Measurements from ENCODE around the gene MINK1. TPM values are rescaled to one million over a fixed set of nuclear protein-coding genes. Genes with fewer than 3 reads are reported as not detected.

MINK1 gene
- polyA plus RNA-seq, 1 experiment: 69.1 TPM

DNA sequence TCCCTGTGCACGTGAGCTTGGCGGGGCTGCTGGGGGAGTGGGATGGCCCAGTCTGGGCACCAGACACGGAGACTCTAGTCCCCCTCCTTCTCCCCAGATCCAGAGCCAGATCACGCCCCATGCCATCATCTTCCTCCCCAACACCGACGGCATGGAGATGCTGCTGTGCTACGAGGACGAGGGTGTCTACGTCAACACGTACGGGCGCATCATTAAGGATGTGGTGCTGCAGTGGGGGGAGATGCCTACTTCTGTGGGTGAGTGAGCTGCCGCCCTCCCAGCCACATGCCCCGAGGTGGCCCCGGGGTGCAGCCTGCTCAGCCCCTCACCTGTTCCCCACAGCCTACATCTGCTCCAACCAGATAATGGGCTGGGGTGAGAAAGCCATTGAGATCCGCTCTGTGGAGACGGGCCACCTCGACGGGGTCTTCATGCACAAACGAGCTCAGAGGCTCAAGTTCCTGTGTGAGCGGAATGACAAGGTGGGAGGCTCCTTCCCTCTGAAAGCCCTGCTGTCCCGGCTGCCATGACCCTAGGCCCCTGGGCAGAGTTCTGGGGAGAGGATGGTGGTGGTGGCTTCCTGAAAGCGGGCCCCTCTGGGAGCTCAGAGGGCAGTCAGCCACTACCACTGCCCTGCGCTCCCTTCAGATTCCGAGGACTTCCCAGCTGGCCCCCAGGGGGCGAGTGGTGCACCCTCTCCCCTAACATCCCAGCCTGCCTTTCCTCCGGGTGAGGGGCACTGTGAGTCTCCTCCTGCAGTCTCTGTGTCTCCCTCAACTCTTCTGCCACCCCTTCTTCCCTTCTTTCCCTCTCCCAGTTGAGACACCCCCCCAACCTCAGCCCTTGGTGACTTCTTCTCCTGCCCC, 63.4 kb downstream of the MINK1 start:
- ChIA-PET CTCF (interaction anchor here (0.8 to 1.3 kb wide), 3 partner anchors 106 to 165 kb away, joined by 3 to 4 read pairs (median 4); partner anchors contain the start of gene VMO1), POLR2A (no interaction called here)
- H3K36me3 ChIP-seq (ENCODE audit: control insufficient read depth, insufficient read depth, low read length): peaks cover 37% of the 10 kb centered on the region
- no peaks in the 10 kb centered on the region for H3K27me3 ChIP-seq (ENCODE audit: control insufficient read depth, insufficient read depth, low read length)
- no peak overlapping the region for H3K4me3 ChIP-seq (ENCODE audit: low read depth, low read length)
- DNase-seq (ENCODE audit: low read depth): no peak
- TF ChIP-seq, protein P1, sequence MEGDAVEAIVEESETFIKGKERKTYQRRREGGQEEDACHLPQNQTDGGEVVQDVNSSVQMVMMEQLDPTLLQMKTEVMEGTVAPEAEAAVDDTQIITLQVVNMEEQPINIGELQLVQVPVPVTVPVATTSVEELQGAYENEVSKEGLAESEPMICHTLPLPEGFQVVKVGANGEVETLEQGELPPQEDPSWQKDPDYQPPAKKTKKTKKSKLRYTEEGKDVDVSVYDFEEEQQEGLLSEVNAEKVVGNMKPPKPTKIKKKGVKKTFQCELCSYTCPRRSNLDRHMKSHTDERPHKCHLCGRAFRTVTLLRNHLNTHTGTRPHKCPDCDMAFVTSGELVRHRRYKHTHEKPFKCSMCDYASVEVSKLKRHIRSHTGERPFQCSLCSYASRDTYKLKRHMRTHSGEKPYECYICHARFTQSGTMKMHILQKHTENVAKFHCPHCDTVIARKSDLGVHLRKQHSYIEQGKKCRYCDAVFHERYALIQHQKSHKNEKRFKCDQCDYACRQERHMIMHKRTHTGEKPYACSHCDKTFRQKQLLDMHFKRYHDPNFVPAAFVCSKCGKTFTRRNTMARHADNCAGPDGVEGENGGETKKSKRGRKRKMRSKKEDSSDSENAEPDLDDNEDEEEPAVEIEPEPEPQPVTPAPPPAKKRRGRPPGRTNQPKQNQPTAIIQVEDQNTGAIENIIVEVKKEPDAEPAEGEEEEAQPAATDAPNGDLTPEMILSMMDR (IDR thresholded peaks at IDR 0.05; ENCODE audit: insufficient read depth, low read depth, low read length): no peak

GRCh38 chr17:4897198-4897687, 64.1 kb downstream of the MINK1 start:
- Histone ChIP-seq H3K27me3 (ENCODE audit: control insufficient read depth, insufficient read depth, low read length) (no peaks in the 10 kb centered on the region), H3K36me3 (ENCODE audit: control insufficient read depth, insufficient read depth, low read length) (peaks cover 32% of the 10 kb centered on the region), H3K4me3 (ENCODE audit: low read depth, low read length) (no peak overlapping the region)
- TF ChIP-seq, protein P1 (IDR thresholded peaks at IDR 0.05; ENCODE audit: insufficient read depth, low read depth, low read length): no peak
- ChIA-PET POLR2A (no interaction called here), CTCF (interaction anchor here (1.3 to 3.0 kb wide), 2 partner anchors 107 to 108 kb away, joined by 4 to 21 read pairs; partner anchors contain the start of gene GLTPD2)
- DNase-seq (ENCODE audit: low read depth): no peak

DNA sequence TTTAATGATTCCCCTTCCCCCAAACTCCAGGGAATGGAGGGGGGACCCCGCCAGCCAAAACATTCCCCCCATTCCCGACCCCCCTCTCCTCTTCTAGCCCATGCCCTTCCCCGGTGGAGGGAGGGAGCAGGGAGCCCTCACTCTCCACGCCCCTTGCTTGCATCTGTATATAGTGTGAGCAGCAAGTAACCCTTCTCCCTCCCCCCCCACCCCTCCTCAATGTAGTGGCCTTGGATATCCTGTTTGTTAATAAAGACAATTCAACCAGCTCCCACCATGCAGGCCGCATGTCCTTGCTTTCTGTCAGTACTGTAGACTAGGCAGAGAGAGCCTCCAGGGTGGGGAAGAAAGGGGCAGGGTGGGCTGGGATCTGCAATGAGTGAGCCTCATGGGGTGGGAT, 64.6 kb downstream of the MINK1 start:
- TF ChIP-seq, protein P1 (IDR thresholded peaks at IDR 0.05; ENCODE audit: insufficient read depth, low read depth, low read length): no peak
- ChIA-PET CTCF (interaction anchor here (3.0 kb wide), 1 partner anchor 109 kb away, joined by 21 read pairs; the partner anchor contains the start of gene GLTPD2), POLR2A (no interaction called here)
- DNase-seq (ENCODE audit: low read depth): no peak
- Histone ChIP-seq H3K36me3 (ENCODE audit: control insufficient read depth, insufficient read depth, low read length) (peaks cover 26% of the 10 kb centered on the region), H3K27me3 (ENCODE audit: control insufficient read depth, insufficient read depth, low read length) (no peaks in the 10 kb centered on the region), H3K4me3 (ENCODE audit: low read depth, low read length) (no peak overlapping the region)

- POLR2A ChIA-PET: no interaction called here
- TF ChIP-seq, protein P1 (IDR thresholded peaks at IDR 0.05; ENCODE audit: insufficient read depth, low read depth, low read length): no peak
- H3K36me3 ChIP-seq (ENCODE audit: control insufficient read depth, insufficient read depth, low read length): peaks cover 25% of the 10 kb centered on the region
- DNase-seq (ENCODE audit: low read depth): no peak
- H3K27me3 ChIP-seq (ENCODE audit: control insufficient read depth, insufficient read depth, low read length): no peaks in the 10 kb centered on the region
- CTCF ChIA-PET: interaction anchor here (1.3 to 3.0 kb wide), 7 partner anchors 10 to 189 kb away, joined by 3 to 21 read pairs (median 6); partner anchors contain the start of genes GLTPD2 and VMO1
- H3K4me3 ChIP-seq (ENCODE audit: low read depth, low read length): no peak overlapping the region
These were observed 65.2 kb downstream of the MINK1 start for GRCh38 chr17:4898351-4898750.

- CTCF ChIA-PET: interaction anchor here (0.7 to 3.6 kb wide), 12 partner anchors 10 to 332 kb away, joined by 3 to 21 read pairs (median 6); partner anchors contain the start of genes GLTPD2 and VMO1
- Histone ChIP-seq H3K36me3 (ENCODE audit: control insufficient read depth, insufficient read depth, low read length) (peaks cover 20% of the 10 kb centered on the region), H3K27me3 (ENCODE audit: control insufficient read depth, insufficient read depth, low read length) (no peaks in the 10 kb centered on the region), H3K4me3 (ENCODE audit: low read depth, low read length) (peak overlapping the region; percentile 59)
- TF ChIP-seq, protein P1 (IDR thresholded peaks at IDR 0.05; ENCODE audit: insufficient read depth, low read depth, low read length): no peak
- POLR2A ChIA-PET: no interaction called here
- DNase-seq (ENCODE audit: low read depth): no peak
These were observed 65.8 kb downstream of the MINK1 start for GRCh38 chr17:4898927-4899326.
